ENCODE measurements around the gene PGM1.

DNA sequence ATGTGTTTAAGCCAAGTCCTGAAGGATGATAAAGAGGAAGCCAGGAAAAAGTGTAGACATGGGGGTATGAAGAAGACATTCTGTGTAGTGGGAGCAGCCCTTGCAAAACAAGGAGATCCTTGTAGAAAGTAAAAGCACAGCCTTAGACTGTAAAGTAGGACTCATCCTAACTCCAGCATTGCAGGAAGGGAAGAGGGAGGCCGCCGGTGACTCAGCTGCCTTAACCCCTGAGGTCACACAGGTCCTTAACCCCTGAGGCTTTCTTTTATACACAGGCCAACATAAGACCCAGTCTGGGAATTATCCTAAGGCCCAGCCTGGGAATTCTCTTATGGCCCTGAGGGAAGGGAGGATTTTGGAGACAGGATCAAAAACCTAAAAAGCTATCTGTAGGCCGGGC lies 18.0 kb downstream of the PGM1 start:
- TF ChIP-seq, protein P1, sequence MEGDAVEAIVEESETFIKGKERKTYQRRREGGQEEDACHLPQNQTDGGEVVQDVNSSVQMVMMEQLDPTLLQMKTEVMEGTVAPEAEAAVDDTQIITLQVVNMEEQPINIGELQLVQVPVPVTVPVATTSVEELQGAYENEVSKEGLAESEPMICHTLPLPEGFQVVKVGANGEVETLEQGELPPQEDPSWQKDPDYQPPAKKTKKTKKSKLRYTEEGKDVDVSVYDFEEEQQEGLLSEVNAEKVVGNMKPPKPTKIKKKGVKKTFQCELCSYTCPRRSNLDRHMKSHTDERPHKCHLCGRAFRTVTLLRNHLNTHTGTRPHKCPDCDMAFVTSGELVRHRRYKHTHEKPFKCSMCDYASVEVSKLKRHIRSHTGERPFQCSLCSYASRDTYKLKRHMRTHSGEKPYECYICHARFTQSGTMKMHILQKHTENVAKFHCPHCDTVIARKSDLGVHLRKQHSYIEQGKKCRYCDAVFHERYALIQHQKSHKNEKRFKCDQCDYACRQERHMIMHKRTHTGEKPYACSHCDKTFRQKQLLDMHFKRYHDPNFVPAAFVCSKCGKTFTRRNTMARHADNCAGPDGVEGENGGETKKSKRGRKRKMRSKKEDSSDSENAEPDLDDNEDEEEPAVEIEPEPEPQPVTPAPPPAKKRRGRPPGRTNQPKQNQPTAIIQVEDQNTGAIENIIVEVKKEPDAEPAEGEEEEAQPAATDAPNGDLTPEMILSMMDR (IDR thresholded peaks at IDR 0.05) = no peak
- TF ChIP-seq STAT6 (CRISPR knock-in tag; conservative IDR thresholded peaks at IDR 0.05; ENCODE audit: low read depth) (no peak), CBFB (CRISPR knock-in tag; IDR thresholded peaks at IDR 0.05; ENCODE audit: low read depth) (no peak), ETV6 (CRISPR knock-in tag; IDR thresholded peaks at IDR 0.05) (no peak), ATF3 (CRISPR knock-in tag; conservative IDR thresholded peaks at IDR 0.05) (no peak), TEAD4 (CRISPR knock-in tag; IDR thresholded peaks at IDR 0.05) (no peak), TP53 (CRISPR knock-in tag; IDR thresholded peaks at IDR 0.05) (no peak), CREB1 (CRISPR knock-in tag; IDR thresholded peaks at IDR 0.05) (no peak)
- TF ChIP-seq, protein P2, sequence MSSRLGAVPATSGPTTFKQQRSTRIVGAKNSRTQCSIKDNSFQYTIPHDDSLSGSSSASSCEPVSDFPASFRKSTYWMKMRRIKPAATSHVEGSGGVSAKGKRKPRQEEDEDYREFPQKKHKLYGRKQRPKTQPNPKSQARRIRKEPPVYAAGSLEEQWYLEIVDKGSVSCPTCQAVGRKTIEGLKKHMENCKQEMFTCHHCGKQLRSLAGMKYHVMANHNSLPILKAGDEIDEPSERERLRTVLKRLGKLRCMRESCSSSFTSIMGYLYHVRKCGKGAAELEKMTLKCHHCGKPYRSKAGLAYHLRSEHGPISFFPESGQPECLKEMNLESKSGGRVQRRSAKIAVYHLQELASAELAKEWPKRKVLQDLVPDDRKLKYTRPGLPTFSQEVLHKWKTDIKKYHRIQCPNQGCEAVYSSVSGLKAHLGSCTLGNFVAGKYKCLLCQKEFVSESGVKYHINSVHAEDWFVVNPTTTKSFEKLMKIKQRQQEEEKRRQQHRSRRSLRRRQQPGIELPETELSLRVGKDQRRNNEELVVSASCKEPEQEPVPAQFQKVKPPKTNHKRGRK (CRISPR knock-in tag; IDR thresholded peaks at IDR 0.05; ENCODE audit: borderline replicate concordance) = no peak

All from WTC11 (cell line).